Effector CD4-positive, alpha-beta T cell (primary cell): ENCODE results near the gene TRIO.

Experiments used
- DNase-seq: peaks from one replicate; pipeline ENCODE4 v3.0.0-alpha.2; 2020

Gene TRIO

DNA sequence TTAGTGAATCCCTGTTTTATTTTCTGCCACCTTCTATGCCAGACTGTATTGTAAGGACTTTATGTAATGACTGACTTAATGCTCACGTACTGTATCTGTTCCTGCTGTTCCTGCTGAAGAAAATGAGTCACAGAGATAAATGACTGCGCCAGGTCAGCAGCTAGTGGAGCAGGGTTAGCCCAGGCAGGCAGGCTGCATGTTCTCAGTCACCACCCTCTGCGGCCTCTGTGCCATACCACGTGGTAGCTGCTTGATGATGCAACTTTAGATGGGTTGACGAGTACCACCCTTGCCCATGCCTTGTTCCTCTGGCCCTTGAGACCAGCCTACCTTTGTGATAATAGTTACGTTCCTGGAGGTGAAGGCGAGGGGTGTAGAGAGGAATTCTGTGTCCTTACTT lies 161.9 kb downstream of the TRIO start:
- no peak for DNase-seq

DNA sequence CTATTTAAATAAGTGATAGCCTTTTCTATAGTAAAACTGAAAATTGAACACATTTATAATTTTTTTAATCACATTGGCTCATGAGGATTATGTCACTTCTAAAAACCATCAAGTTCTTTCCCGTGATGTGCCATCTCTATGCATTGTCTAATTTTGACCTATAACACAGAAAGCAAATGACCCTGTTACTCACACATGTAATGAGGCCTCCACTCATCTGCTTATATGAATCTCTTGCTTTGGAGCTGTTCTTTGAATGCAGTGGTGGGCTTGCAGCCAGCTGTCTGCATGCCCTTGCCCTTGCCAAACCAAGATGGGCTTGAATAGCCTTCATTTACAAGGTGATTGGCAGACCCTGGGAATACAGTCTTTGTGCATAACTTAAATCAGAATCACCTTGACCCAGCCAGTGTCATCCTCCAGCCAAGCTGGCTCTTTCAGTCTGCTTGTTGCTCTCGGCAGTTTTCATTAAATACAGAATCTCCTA lies 163.2 kb downstream of the TRIO start:
- DNase-seq = no peak

DNA sequence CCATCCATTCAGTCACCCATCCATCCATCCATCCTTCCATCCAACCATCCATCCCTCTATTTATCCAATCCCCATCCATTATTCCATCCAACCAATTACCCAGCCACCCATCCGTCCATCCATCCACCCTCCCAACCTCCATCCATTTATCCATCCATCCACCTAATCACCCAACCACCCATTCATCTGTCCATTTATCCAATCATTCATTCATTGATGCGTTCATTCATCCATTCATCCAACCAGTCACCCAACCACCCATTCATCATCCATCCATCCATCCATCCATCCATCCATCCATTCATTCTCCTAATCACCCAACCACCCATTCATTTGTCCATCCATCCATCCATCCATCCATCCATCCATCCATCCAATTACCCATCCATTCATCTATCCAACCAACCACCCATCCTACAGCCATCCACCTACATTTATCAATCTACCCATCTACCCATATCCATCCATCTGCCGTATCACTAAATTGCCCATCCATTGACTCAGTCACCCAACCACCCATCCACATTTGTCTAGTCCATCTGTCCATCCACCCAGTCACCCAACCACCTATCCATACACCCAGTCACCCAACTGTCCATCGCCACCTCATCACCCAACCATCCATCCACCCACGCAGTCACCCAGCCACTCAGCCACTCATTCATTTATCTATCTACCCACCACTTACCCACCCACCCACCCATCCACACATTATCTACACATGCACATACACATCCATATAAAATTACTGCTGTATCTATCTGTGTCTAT lies 165.4 kb downstream of the TRIO start:
- no peak for DNase-seq

DNA sequence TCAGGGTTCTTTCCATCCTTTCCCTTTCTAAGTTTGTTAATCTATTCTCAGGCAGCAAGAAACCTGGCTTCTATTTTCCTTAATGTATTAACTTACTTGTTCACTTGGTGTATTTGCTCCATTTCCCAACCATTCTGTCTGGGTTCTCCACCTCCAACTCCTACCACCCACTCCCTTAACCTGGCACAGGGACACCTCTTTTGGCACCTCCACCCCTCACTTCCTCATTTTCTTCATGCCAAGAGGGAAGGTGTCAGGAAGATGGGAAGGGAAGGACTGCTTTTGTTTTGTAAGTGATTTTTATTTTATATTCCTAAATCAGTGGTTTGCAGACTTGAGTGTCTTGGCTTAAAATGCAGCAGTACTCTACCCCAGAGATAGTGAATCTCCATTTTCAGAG lies 166.1 kb downstream of the TRIO start:
- no peak for DNase-seq

DNA sequence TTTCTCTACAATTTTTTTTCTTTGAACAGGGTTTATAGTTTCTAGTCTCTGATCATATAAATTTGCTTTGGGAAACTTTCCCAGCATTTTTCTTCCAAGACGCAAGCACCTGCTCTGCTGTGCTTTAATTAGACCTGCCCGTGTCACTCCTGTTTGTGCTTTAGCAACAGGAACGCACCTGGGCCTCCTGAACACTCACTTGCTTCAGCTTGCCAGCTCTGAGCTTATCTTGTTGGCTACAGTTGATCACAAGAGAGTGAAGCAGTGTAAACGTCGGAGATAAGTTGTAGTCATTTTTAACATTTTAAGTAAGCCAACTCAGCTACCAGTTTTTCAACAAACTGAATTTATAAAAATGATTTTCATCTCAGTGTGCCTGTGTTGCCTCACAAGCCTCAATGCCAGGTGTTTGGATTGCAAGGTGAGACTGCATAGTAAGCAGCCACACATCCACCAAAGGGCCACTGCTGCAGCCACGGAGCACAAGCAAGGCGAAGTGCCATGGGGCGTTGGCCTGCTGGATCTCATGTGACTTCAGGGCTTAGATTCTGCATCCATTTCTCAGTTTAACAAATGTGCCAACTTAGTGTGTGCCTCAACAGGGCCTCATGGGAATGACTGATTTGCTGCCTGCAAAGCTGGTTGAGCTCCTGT lies 166.9 kb downstream of the TRIO start:
- no peak for DNase-seq

DNA sequence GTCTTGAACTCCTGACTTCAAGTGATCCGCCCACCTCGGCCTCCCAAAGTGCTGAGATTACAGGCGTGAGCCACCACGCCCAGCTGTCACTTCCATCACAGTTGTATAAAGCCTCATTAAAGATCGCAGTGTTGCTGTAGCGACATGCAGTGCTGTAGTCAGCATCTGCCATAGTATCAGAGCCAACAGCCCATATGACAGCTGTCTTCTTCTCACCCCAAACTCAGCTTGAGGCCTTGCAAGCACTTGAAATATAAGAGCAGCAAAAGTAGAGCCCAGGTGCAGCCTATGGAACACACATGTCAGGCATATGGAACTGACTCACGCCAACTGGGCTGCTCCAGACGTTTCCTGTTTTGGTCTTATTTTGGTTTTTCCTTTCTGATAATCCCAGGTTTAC lies 167.8 kb downstream of the TRIO start:
- no peak for DNase-seq

DNA sequence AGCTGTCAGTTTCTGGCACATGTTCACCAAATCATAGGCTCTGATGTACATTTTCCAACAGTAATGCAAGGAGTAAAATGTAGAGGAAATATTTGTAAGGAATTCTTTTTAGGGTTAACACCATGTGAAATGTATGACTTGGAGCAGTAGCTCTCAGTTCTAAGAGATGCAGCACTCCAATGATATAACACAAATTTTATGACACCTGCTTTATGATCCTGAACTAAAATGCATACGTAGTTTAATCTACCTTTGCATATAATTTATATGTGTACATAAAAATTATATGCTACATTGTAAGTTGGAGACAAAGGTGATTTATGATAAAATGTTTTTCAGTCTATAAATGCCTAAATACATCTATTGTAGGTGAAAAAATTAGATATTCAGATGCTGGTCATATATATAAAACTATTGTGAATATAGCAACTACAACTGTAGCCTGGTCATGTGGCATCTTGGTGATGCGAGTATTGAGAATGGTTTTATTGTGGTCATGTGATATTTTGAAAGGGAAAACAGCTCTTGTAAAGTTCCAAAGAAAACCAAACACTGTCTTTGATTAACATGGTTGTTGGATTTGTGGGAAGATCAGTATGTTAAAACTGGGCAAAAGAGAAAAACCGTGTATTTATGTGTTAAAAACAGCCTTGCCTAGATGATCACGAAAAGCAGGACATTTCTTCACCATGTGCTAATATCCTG lies 171.0 kb downstream of the TRIO start:
- DNase-seq = no peak

DNA sequence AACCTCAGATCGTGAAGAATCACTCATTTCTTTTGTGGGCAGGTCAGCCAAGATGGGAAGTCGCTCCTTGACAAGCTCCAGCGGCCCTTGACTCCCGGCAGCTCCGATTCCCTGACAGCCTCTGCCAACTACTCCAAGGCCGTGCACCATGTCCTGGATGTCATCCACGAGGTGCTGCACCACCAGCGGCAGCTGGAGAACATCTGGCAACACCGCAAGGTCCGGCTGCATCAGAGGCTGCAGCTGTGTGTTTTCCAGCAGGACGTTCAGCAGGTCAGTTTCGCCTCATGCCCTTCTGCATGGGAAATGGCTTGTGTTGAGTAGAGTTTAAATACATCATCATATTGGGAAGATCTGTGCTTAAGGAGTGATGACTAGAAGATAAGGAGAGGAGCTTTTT lies 173.3 kb downstream of the TRIO start:
- no peak for DNase-seq

DNA sequence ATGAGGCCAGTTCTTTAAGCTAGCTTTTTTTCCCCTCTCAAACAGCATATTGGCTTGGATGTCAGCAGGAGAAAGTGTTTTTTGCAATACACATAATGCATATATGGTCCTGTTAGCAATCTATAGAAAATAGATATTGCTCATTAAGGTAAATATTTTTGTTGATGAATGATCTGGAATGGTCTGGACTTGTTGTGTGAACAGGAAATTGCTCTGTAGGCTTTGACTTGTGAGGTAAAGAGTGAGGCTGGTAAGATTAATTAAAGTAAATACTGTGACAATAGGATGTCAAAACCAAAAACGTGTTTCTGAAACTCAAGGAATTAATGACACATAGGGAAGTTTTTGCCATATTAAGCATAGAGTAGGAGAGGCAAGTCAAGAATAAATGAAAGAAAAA lies 176.0 kb downstream of the TRIO start:
- no peak for DNase-seq

DNA sequence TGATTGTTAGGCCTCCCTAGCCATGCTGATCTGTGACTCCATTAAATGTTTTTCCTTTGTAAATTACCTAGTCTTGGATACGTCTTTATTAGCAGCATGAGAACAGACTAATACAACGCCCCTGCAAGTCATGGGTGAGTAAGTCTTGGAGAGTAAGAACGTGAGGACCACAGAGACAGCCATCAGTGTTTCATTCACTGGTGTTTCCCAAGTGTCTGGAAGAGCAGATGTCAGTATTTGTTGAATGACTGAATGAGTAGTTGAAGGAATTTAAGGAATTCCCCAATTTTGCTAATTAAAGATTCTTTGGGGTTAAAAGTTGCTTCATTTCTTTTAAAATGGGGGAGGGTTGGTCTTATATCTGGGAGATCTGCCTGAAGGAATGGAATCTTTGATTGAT lies 178.8 kb downstream of the TRIO start:
- no peak for DNase-seq

DNA sequence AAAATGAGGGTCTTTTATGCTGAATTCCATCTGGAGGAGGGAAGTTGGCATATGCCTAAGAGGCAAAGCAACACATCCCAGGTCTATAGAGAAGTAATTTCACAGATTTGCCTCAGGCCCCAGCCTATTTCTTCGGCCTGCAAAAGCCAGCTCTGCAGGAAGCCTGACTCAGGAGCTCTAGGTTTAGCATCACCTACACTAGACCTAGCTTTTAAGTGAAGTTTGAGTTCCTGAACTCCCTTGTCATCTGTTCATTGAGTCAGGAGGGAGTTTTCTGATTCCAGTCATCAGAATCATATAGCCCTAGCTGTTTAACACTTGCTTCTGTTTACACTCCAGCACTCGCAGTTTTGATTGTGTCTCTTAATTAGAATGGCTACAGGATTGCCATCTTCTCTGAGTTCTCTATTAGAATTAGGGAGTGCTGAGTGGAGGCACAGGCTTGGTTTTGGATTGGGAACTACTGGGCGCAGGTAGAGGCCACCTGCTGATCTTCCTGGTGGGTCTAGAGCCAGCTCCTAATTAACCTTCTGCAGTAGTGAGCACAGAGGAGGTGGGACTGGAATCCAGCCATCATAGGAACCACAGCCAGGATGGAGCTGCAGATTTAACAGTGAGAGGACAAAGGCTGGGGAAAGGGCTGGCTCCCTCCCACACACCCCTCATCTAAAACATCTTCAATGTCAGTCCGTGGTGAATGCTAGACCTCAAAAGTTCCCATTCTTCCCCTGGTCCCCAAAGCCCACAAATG lies 179.5 kb downstream of the TRIO start:
- DNase-seq = no peak

DNA sequence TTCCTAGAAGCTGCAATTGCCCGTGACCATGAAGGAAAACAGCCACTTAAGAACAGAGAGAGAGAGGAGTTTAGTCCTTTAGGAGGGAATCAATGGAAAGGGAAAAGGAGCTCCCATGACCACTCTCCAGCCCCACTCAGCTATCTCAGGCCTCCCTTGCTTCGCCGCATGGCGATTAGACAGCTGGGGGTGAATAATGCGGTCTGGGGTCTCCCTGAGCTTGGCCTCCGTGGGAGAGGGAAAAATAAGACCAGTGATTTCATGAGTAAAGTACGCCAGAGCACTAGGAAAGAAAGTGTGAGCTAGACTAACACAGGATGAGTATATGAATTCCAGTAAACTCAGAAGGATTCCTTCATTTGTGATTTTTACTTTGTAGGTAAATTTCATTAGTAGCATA lies 180.3 kb downstream of the TRIO start:
- DNase-seq = no peak

DNA sequence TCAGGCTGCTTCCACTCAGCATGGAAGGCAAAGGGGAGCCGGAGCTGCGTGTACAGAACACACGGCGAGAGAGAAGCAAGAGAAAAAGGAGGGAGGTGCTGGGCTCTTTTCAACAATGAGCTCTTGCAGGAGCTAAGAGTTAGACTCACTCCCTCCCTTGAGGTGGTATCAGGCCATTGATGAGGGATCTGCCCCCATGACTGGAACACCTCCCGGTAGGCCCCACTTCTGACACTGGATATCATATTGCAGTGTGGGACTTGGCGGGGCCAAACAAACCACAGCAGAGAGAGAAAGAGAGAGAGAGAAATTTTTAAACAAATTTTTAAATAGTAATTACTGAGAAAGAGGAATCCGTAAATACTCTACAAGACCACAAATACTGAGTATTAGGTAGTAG lies 182.2 kb downstream of the TRIO start:
- no peak for DNase-seq

DNA sequence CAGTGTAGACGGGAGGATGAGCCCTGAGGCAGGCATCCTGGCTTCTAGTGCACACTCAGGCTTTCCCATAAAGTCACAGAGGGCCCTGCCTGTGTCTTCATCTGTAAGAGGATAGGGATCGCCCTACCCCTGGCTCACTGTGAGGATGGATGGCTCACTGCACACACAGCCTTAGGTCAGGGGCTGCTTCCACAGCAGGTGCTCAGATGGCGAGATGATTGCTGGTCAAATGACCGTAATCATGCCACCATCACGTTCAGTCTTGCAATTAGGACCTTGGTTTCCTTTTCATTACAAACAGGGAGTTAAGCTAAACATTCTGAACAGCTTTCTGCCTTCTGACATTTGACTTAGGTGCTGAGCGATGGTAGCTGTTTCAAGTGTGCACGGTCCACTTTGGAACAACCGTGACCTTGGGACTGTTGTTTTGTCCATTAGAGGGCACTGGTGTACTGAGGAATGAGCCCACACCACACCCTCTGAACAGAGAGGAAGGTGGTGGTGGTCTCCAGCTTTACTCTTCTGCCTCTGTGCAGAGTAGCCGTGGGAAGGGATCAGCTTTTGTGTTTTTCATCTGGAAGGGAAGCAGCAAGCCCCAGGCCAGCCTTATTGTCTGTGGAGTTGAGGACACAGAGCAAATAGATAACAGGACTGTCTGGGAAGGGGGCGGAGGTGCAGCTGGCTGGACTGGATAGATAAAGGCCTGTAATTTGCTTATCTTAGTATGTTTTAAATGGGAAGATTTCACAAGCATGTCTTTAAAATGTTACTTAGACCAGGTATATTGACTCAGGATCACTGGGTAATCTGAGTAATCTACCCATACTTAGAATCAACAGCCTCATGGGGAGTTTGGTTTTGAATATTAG lies 183.1 kb downstream of the TRIO start:
- DNase-seq = no peak

DNA sequence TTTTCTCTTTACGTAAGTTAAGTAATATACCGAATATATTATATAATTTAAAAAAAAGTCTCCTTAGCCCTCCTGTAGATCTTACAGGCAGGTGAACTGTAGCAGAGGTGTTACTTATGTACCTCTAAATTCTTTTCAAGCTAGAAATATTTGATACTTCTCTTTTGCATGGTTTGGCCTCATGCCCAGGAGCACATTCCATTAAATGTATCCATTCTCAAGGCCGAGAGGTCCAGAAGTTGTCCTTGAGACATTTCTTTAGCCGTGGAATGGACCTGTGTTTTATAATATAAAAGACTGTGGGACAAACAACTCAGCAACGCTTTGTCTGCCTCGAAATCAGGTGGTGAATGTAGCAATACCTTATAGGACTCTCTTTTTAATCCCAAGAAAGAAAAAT lies 184.5 kb downstream of the TRIO start:
- no peak for DNase-seq

DNA sequence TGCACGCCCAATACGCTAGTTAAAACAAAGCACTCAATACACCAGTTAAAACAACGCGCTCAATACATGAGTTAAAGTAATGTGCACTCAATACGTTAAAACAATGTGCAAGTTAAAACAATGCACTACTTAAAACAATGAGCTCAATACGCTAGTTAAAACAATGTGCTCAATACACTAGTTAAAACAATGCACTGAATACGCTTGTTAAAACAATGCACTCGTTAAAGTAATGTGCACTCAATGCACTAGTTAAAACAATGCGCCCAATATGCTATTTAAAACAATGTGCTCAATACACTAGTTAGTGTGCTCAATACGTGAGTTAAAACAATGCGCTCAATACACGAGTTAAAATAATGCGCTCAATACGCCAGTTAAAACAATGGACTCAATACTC lies 185.0 kb downstream of the TRIO start:
- DNase-seq = no peak

DNA sequence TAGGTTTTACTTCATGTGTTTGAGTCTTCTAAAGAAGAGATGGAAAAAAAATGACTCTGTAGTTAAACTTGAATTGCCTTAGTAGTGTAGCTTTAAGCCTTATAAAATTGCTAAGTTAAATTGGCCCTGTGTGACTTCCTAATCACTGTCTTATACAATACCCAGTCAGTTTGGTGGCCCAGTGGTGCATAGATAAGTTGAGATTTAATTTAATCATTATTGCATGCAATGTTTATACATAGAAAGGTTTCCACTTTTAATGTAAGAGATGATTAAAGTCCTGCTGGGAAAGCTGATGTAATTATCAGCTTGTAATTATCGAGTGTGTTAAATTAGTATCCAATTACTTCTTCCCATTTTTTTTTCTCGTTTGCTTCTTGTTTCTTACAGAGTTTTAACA lies 187.1 kb downstream of the TRIO start:
- DNase-seq = no peak

DNA sequence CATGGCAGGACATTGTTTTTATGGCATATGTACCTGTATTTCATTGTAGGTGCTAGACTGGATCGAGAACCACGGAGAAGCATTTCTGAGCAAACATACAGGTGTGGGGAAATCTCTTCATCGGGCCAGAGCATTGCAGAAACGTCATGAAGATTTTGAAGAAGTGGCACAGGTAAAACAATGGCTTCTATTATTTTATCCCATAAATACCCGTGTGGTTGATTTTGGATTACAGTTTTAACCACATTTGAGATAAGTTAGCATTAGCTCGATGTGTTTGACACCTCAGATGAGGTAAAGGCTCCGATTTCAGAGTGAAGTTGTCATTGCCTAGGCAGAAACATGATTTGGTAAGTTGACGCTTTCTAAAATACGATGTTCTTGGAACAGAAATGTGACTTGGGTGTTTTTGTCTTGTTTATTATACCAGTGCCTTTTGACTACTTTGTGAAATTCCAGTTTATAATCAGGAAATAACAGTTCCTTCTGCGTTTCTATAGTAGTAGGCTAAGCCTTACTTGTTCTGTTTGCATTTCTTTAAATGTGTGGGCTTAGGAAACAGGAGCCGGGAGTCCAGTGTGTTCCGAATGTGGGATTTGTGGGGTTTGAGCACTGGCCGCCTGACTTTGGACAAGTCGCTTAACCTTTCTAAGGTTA lies 187.7 kb downstream of the TRIO start:
- DNase-seq = no peak

DNA sequence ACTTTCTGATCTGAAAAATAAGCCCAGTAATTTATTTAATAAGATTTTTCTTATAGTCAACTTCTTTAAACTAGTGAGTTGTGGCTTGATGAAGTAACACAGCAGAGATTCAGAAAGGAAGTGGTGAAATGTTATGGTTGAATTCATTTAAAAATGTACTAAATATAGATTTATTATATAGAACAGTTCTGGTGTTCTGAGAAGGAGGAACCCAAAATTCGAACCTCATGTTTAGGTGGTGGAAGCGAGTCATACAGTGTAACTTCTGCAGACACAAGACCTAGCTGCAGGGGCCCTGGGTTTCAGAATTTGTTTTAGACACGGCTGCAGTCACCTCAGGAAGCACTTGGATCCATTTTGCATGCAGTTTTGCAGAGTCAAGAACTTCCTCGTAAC lies 188.2 kb downstream of the TRIO start:
- no peak for DNase-seq

DNA sequence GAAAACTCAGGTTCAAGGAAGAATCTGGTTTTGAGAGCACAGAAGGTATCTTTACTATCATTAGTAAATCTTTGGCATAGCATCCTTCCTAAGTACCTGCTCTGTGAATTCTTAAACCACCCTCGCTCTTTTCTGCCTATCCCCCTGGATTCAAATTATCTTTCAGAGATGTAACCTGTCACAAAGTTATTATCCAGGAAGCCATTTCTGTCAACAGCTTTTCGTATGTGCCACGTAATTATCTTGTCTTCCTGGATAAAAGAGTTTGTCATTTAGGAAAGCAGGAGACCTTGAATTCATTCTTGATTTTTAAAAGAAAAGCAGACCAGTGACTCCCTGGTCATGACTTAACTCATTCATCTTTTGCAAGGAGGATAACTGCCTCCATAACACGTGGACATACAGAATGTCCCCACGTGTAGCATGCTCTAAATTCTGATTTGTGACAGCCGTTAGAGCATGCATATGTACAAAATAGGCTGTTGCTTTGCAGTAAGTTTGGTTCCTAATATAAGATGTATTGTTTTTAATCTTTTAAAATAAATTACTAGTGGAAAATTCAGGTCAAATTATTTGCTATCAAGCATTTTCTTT lies 189.0 kb downstream of the TRIO start:
- DNase-seq = no peak

DNA sequence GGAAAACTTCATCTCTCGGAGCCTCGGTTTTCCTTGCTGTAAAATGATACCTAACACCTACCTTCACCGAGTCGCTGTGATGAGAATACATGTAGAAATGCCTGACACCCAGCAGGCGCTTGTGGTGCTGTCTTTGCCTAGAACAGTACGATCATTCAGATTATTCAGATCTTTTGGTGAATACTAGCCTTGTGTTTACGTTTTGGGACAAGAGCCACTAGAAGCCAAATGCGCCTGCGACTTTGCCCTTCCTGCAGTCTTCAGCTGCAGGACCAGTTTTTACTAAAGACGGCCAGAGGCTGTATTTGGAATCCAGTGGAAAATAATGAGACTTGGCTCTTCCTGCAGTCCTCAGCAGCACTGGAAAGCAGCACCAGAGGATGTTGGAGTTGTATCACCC lies 189.6 kb downstream of the TRIO start:
- DNase-seq = no peak
